HEK293T (cell line): Measurements from ENCODE around the gene CTNNA3.

ENCODE experiments used
- BHLHE40 ChIP-seq: fragments of 450-650 bp; IDR thresholded peaks from 2 replicates; pipeline ENCODE4 v1.6.1; 2016; ENCODE audit warnings: mild to moderate bottlenecking, moderate library complexity, borderline replicate concordance
- FOXM1 ChIP-seq: fragments of 450-650 bp; IDR thresholded peaks from 2 replicates; pipeline ENCODE4 v1.6.1; 2017; ENCODE audit warnings: mild to moderate bottlenecking, borderline replicate concordance
- L3MBTL2 ChIP-seq: fragments of 450-650 bp; conservative IDR thresholded peaks from 2 replicates; pipeline ENCODE4 v1.6.1; 2016; ENCODE audit warnings: mild to moderate bottlenecking
- LEF1 ChIP-seq: fragments of 450-650 bp; IDR thresholded peaks from 2 replicates; pipeline ENCODE4 v1.6.1; 2017; ENCODE audit warnings: mild to moderate bottlenecking, borderline replicate concordance
- SUZ12 ChIP-seq: fragments of 450-650 bp; IDR thresholded peaks from 2 replicates; pipeline ENCODE4 v1.6.1; 2016; ENCODE audit warnings: mild to moderate bottlenecking
- TARDBP ChIP-seq: fragments of 450-650 bp; IDR thresholded peaks from 2 replicates; pipeline ENCODE4 v1.6.1; 2016
- ZNF384 ChIP-seq: fragments of 450-650 bp; IDR thresholded peaks from 2 replicates; pipeline ENCODE4 v1.6.1; 2016
- TF ChIP-seq, protein P1 (sequence below): fragments of 450-650 bp; IDR thresholded peaks from 2 replicates; pipeline ENCODE4 v1.6.1; 2016

DNA sequence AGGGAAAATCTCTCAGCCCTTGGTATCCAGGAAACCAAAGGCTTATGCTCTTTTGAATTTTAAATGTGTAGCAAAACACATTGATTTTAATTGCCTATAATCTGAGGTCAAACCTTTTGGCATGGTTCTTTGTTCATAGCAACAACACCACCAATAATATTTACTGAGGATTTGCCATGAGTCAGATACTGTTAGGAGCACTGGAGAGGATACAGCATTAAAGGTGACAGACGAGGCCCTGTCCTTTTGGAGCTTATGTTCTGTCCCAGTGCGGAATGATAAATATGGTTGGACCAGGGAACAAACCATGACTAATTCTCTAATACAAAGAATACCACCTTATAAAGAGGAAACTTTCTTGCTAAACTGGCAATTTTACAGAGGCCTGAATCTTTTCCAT is 176.6 kb downstream of the CTNNA3 start:
- no peak for TF ChIP-seq ZNF384
- TF ChIP-seq TARDBP, result no peak
- TF ChIP-seq, protein P1, sequence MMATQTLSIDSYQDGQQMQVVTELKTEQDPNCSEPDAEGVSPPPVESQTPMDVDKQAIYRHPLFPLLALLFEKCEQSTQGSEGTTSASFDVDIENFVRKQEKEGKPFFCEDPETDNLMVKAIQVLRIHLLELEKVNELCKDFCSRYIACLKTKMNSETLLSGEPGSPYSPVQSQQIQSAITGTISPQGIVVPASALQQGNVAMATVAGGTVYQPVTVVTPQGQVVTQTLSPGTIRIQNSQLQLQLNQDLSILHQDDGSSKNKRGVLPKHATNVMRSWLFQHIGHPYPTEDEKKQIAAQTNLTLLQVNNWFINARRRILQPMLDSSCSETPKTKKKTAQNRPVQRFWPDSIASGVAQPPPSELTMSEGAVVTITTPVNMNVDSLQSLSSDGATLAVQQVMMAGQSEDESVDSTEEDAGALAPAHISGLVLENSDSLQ, result no peak
- TF ChIP-seq SUZ12, result no peak
- no peak for TF ChIP-seq BHLHE40
- TF ChIP-seq FOXM1, result no peak
- TF ChIP-seq LEF1, result no peak
- no peak for TF ChIP-seq L3MBTL2
